Transverse colon (tissue), 4 donors: ENCODE results near the gene PGRMC2.

Experiments used
- POLR2A ChIP-seq: fragments of 450-650 bp; IDR thresholded peaks from one replicate; pipeline ENCODE4 v1.6.1; 2016; ENCODE audit warnings: antibody characterized with exemption, mild to moderate bottlenecking, moderate library complexity
- POLR2AphosphoS5 ChIP-seq, 3 donors: sonication (generic); formaldehyde crosslinking; IDR thresholded peaks; one replicate each; pipeline ENCODE4 v1.6.1; 2016; ENCODE audit warnings: antibody characterized with exemption in 3 of 3
- TF ChIP-seq, protein P1 (sequence below), 5 experiments: fragments of 200-600 bp in 3 of 5; fragments of 450-650 bp in 2 of 5; sonication (generic) in 3 of 5; IDR thresholded peaks; 1 replicate in 2 of 5; 2 replicates in 3 of 5; pipeline ENCODE4 v1.5.1; 2016 to 2017; ENCODE audit warnings: antibody characterized with exemption in 5 of 5, inconsistent platforms in 3 of 5, mild to moderate bottlenecking in 2 of 5, moderate library complexity in 1 of 5

DNA sequence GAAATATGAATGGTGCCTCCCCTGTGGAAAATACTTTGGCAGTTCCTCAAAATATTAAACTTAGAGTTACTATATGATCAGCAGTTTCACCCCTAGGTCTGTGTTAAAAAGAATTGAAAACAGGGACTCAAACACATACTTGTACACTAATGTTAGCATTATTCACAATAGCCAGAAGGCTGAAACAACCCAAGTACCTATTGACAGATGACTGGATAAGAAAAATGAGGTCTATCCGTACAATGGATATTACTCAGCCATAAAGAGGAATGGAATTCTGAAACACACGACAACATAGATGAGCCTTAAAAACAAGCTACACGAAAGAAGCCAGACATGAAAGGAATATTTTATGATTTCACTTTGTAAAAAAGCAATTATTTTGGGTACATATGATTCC lies 54.9 kb downstream of the PGRMC2 start:
- TF ChIP-seq, protein P1, sequence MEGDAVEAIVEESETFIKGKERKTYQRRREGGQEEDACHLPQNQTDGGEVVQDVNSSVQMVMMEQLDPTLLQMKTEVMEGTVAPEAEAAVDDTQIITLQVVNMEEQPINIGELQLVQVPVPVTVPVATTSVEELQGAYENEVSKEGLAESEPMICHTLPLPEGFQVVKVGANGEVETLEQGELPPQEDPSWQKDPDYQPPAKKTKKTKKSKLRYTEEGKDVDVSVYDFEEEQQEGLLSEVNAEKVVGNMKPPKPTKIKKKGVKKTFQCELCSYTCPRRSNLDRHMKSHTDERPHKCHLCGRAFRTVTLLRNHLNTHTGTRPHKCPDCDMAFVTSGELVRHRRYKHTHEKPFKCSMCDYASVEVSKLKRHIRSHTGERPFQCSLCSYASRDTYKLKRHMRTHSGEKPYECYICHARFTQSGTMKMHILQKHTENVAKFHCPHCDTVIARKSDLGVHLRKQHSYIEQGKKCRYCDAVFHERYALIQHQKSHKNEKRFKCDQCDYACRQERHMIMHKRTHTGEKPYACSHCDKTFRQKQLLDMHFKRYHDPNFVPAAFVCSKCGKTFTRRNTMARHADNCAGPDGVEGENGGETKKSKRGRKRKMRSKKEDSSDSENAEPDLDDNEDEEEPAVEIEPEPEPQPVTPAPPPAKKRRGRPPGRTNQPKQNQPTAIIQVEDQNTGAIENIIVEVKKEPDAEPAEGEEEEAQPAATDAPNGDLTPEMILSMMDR (IDR thresholded peaks at IDR 0.05), result no peak
- TF ChIP-seq POLR2A (no peak), POLR2AphosphoS5 (IDR thresholded peaks at IDR 0.05) (no peak)
